Measurements from ENCODE around the gene ANTXR2.

ANTXR2 gene

DNA sequence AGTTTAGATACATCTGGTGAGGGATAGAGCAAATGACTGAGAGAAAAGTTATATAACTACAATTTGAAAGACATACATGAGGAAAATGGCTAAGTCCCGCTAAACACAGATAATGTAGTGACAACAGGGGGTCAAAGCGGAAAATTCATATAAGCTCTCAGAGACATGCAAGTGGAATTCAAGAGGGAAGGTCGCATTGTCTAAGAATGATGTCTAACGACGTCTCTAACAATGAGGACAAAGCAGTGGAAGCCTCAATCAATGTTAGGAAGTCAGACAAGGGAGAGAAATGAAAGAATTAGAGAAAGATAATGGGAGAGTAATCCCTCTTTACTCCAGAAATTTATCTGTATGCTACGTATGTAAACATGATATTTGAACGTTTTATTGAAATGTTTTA is 113.4 kb downstream of the ANTXR2 start:
- H3F3A ChIP-seq (ENCODE audit: insufficient read depth, low read length) = no peaks in the 10 kb centered on the region
- TF ChIP-seq EZH2 (IDR thresholded peaks at IDR 0.05; ENCODE audit: borderline replicate concordance, low read length) (no peak), CTCF (IDR thresholded peaks at IDR 0.05; ENCODE audit: low read length) (no peak)
- H3K4me3 ChIP-seq (ENCODE audit: low read depth, low read length, poor library complexity, severe bottlenecking) = no peak overlapping the region
- H3K27ac ChIP-seq (ENCODE audit: low read depth, low read length, poor library complexity, severe bottlenecking) = no peak overlapping the region
- no peaks in the 10 kb centered on the region for H3K79me2 ChIP-seq (ENCODE audit: insufficient read depth, low read length)
- no peak overlapping the region for H3K9ac ChIP-seq (ENCODE audit: low read length)
- H4K20me1 ChIP-seq (ENCODE audit: insufficient read depth, low read length) = no peaks in the 10 kb centered on the region
- no peak overlapping the region for H3K4me2 ChIP-seq (ENCODE audit: low read length)
- H3K9me3 ChIP-seq (ENCODE audit: low read length) = no peaks in the 10 kb centered on the region
- no peaks in the 10 kb centered on the region for H3K27me3 ChIP-seq (ENCODE audit: insufficient read depth, low read length)
- no peaks in the 10 kb centered on the region for H3K36me3 ChIP-seq (ENCODE audit: insufficient read depth, low read length)
- no peaks in the 10 kb centered on the region for H3K9me2 ChIP-seq (ENCODE audit: low read depth, low read length)
- H3K4me1 ChIP-seq (ENCODE audit: insufficient read depth, low read length, severe bottlenecking) = no peaks in the 10 kb centered on the region
- H2AFZ ChIP-seq (ENCODE audit: low read length) = no peak overlapping the region

GRCh38 chr4:79958466-79959264 is 114.4 kb downstream of the ANTXR2 start:
- Histone ChIP-seq H3K4me2 (ENCODE audit: low read length) (no peak overlapping the region), H3K27ac (ENCODE audit: low read depth, low read length, poor library complexity, severe bottlenecking) (no peak overlapping the region), H3K36me3 (ENCODE audit: insufficient read depth, low read length) (no peaks in the 10 kb centered on the region), H3K4me3 (ENCODE audit: low read depth, low read length, poor library complexity, severe bottlenecking) (no peak overlapping the region), H3K9ac (ENCODE audit: low read length) (no peak overlapping the region), H3K9me3 (ENCODE audit: low read length) (no peaks in the 10 kb centered on the region), H3K4me1 (ENCODE audit: insufficient read depth, low read length, severe bottlenecking) (no peaks in the 10 kb centered on the region), H2AFZ (ENCODE audit: low read length) (no peak overlapping the region), H3K9me2 (ENCODE audit: low read depth, low read length) (no peaks in the 10 kb centered on the region), H3F3A (ENCODE audit: insufficient read depth, low read length) (no peaks in the 10 kb centered on the region), H3K79me2 (ENCODE audit: insufficient read depth, low read length) (no peaks in the 10 kb centered on the region), H4K20me1 (ENCODE audit: insufficient read depth, low read length) (no peaks in the 10 kb centered on the region), H3K27me3 (ENCODE audit: insufficient read depth, low read length) (no peaks in the 10 kb centered on the region)
- TF ChIP-seq CTCF (IDR thresholded peaks at IDR 0.05; ENCODE audit: low read length) (no peak), EZH2 (IDR thresholded peaks at IDR 0.05; ENCODE audit: borderline replicate concordance, low read length) (no peak)

GRCh38 chr4:79949178-79949577 is 123.9 kb downstream of the ANTXR2 start:
- no peaks in the 10 kb centered on the region for H3K27me3 ChIP-seq (ENCODE audit: insufficient read depth, low read length)
- H3K9ac ChIP-seq (ENCODE audit: low read length) = no peak overlapping the region
- TF ChIP-seq EZH2 (IDR thresholded peaks at IDR 0.05; ENCODE audit: borderline replicate concordance, low read length) (no peak), CTCF (IDR thresholded peaks at IDR 0.05; ENCODE audit: low read length) (no peak)
- no peaks in the 10 kb centered on the region for H3K4me1 ChIP-seq (ENCODE audit: insufficient read depth, low read length, severe bottlenecking)
- H3K9me3 ChIP-seq (ENCODE audit: low read length) = no peaks in the 10 kb centered on the region
- H3K27ac ChIP-seq (ENCODE audit: low read depth, low read length, poor library complexity, severe bottlenecking) = no peak overlapping the region
- no peaks in the 10 kb centered on the region for H3F3A ChIP-seq (ENCODE audit: insufficient read depth, low read length)
- H4K20me1 ChIP-seq (ENCODE audit: insufficient read depth, low read length) = no peaks in the 10 kb centered on the region
- no peak overlapping the region for H3K4me2 ChIP-seq (ENCODE audit: low read length)
- H3K4me3 ChIP-seq (ENCODE audit: low read depth, low read length, poor library complexity, severe bottlenecking) = no peak overlapping the region
- H3K79me2 ChIP-seq (ENCODE audit: insufficient read depth, low read length) = no peaks in the 10 kb centered on the region
- H2AFZ ChIP-seq (ENCODE audit: low read length) = no peak overlapping the region
- H3K36me3 ChIP-seq (ENCODE audit: insufficient read depth, low read length) = no peaks in the 10 kb centered on the region
- H3K9me2 ChIP-seq (ENCODE audit: low read depth, low read length) = no peaks in the 10 kb centered on the region
